SK-N-SH (cell line): ENCODE measurements around the gene GNB1L. TPM values are rescaled to one million over a fixed set of nuclear protein-coding genes. Genes with fewer than 3 reads are reported as not detected.

Source experiments
- CTCF ChIA-PET: fragments of 300-600, 350-600 bp; formaldehyde crosslinking; extraction: SDS; loops from one replicate; lab custom pipeline; 2021; lab: Yijun Ruan, JAX
- POLR2A ChIA-PET: fragments of 350-600 bp; sonication (Branson Sonifier 250); formaldehyde crosslinking; extraction: SDS; loops from one replicate; lab custom pipeline; 2020; ENCODE audit warnings: antibody characterized with exemption, inconsistent platforms; lab: Yijun Ruan, JAX
- DNase-seq: peaks from one replicate; pipeline ENCODE4 v3.0.0; 2012
- H2AFZ ChIP-seq: fragments of 200-600 bp; sonication (generic); 2 replicates; pipeline ENCODE4 v1.8.1; 2016; ENCODE audit warnings: antibody characterized with exemption, mild to moderate bottlenecking, low read depth
- H3F3A ChIP-seq: fragments of 200-600 bp; sonication (generic); replicated peaks from 2 replicates; pipeline ENCODE3; 2016; ENCODE audit warnings: antibody characterized with exemption, mild to moderate bottlenecking; ENCODE audit not compliant: insufficient read depth
- H3K27ac ChIP-seq, 2 experiments: fragments of 200-500 bp in 1 of 2; fragments of 200-600 bp in 1 of 2; sonication (Bioruptor generic) in 1 of 2; sonication (generic), shearing (Covaris generic) in 1 of 2; 2 replicates each; pipeline versions ENCODE4 v1.5.1 to v1.6.1; 2014 to 2016; ENCODE audit warnings: low read depth in 2 of 2, inconsistent platforms in 1 of 2, low read length in 1 of 2, mild to moderate bottlenecking in 1 of 2, mixed read lengths in 1 of 2
- H3K27me3 ChIP-seq: fragments of 200-600 bp; sonication (generic), shearing (Covaris generic); 2 replicates; pipeline ENCODE4 v1.6.1; 2016; ENCODE audit warnings: mixed run types; ENCODE audit not compliant: insufficient read depth
- H3K36me3 ChIP-seq, 2 experiments: fragments of 200-500 bp in 1 of 2; fragments of 200-600 bp in 1 of 2; sonication (Bioruptor generic) in 1 of 2; sonication (generic) in 1 of 2; replicated peaks in 1 of 2; 2 replicates each; pipeline versions ENCODE3 to v1.5.1; 2014 to 2016; ENCODE audit warnings: low read length in 1 of 2, mild to moderate bottlenecking in 1 of 2; ENCODE audit not compliant: insufficient read depth in 2 of 2, control insufficient read depth in 1 of 2
- H3K4me1 ChIP-seq, 2 experiments: fragments of 200-500 bp in 1 of 2; fragments of 200-600 bp in 1 of 2; sonication (Bioruptor generic) in 1 of 2; sonication (generic), shearing (Covaris generic) in 1 of 2; 2 replicates each; pipeline versions ENCODE4 v1.5.1 to v1.6.1; 2014 to 2016; ENCODE audit warnings: low read depth in 1 of 2, low read length in 1 of 2, mixed run types in 1 of 2; ENCODE audit not compliant: insufficient read depth in 2 of 2, control insufficient read depth in 1 of 2
- H3K4me2 ChIP-seq: fragments of 200-600 bp; sonication (generic), shearing (Covaris generic); 2 replicates; pipeline ENCODE4 v1.6.1; 2017; ENCODE audit warnings: mixed run types
- H3K4me3 ChIP-seq, 2 experiments: fragments of 200-500 bp in 1 of 2; fragments of 200-600 bp in 1 of 2; sonication (Bioruptor generic) in 1 of 2; sonication (generic), shearing (Covaris generic) in 1 of 2; 2 replicates each; pipeline versions ENCODE4 v1.5.1 to v1.8.1; 2014 to 2016; ENCODE audit warnings: low read depth in 2 of 2, inconsistent platforms in 1 of 2, low read length in 1 of 2, mild to moderate bottlenecking in 1 of 2, mixed read lengths in 1 of 2, moderate library complexity in 1 of 2
- H3K79me2 ChIP-seq: fragments of 200-600 bp; sonication (generic); 2 replicates; pipeline ENCODE4 v1.8.1; 2017; ENCODE audit warnings: mild to moderate bottlenecking; ENCODE audit not compliant: insufficient read depth
- H3K9ac ChIP-seq: fragments of 200-600 bp; sonication (generic); 2 replicates; pipeline ENCODE4 v1.6.1; 2017; ENCODE audit warnings: mixed run types
- H3K9me2 ChIP-seq: fragments of 200-600 bp; sonication (generic); 2 replicates; pipeline ENCODE4 v1.6.1; 2017; ENCODE audit warnings: mixed run types
- H3K9me3 ChIP-seq: fragments of 200-600 bp; sonication (generic); 2 replicates; pipeline ENCODE4 v1.6.1; 2017; ENCODE audit warnings: mixed run types, mild to moderate bottlenecking, moderate library complexity
- H4K20me1 ChIP-seq: fragments of 200-600 bp; sonication (generic); 2 replicates; pipeline ENCODE4 v1.6.1; 2017; ENCODE audit warnings: mild to moderate bottlenecking, mixed run types; ENCODE audit not compliant: insufficient read depth
- ELF1 ChIP-seq: IDR thresholded peaks from 2 replicates; pipeline ENCODE4 v1.4.0; 2012
- EZH2phosphoT487 ChIP-seq: fragments of 200-600 bp; sonication (generic); IDR thresholded peaks from 2 replicates; pipeline ENCODE4 v1.6.1; 2017; ENCODE audit warnings: low read depth, mixed run types, mild to moderate bottlenecking, antibody characterized with exemption, moderate library complexity, borderline replicate concordance
- FOXM1 ChIP-seq: IDR thresholded peaks from 2 replicates; pipeline ENCODE4 v1.4.0; 2012; ENCODE audit warnings: low read depth, mild to moderate bottlenecking
- JUND ChIP-seq: IDR thresholded peaks from 2 replicates; pipeline ENCODE4 v1.4.0; 2012
- MXI1 ChIP-seq: IDR thresholded peaks from 2 replicates; pipeline ENCODE4 v1.6.1; 2012; ENCODE audit warnings: mild to moderate bottlenecking, low read depth, low read length, improper control_type of control experiment
- POLR2AphosphoS5 ChIP-seq: IDR thresholded peaks from 2 replicates; pipeline ENCODE4 v1.6.1; 2012; ENCODE audit warnings: low read depth, low read length
- RFX5 ChIP-seq: IDR thresholded peaks from 2 replicates; pipeline ENCODE4 v1.6.1; 2012; ENCODE audit warnings: mild to moderate bottlenecking, improper control_type of control experiment, low read length
- SIN3A ChIP-seq: IDR thresholded peaks from 2 replicates; pipeline ENCODE4 v1.6.1; 2012; ENCODE audit warnings: low read depth, mild to moderate bottlenecking, low read length, moderate library complexity, borderline replicate concordance
- WGBS: methylation state at CpG from one replicate; pipeline ENCODE4 v1.1.6; 2017; ENCODE audit warnings: low lambda C conversion rate; 5-methylcytosine and 5-hydroxymethylcytosine counted together
- polyA plus RNA-seq, 3 experiments: library from polyadenylated mRNA; depleted of rRNA; stranded (reverse); fragments of >200 nt; gene quantifications; 2 replicates each; pipeline ENCODE4 v1.2.3, GENCODE V29; 2012
- TF ChIP-seq, protein P1 (sequence below): IDR thresholded peaks from 2 replicates; pipeline ENCODE4 v1.4.0; 2012; ENCODE audit warnings: low read depth, borderline replicate concordance
- TF ChIP-seq, protein P2 (sequence below): fragments of 200-600 bp; sonication (generic); IDR thresholded peaks from 2 replicates; pipeline ENCODE4 v1.6.1; 2017; ENCODE audit warnings: antibody characterized with exemption, mild to moderate bottlenecking, moderate library complexity

The GNB1L gene
- polyA plus RNA-seq, 1 of the 3 experiments (the other 2 are of a cell fraction) = 5.9 TPM

DNA sequence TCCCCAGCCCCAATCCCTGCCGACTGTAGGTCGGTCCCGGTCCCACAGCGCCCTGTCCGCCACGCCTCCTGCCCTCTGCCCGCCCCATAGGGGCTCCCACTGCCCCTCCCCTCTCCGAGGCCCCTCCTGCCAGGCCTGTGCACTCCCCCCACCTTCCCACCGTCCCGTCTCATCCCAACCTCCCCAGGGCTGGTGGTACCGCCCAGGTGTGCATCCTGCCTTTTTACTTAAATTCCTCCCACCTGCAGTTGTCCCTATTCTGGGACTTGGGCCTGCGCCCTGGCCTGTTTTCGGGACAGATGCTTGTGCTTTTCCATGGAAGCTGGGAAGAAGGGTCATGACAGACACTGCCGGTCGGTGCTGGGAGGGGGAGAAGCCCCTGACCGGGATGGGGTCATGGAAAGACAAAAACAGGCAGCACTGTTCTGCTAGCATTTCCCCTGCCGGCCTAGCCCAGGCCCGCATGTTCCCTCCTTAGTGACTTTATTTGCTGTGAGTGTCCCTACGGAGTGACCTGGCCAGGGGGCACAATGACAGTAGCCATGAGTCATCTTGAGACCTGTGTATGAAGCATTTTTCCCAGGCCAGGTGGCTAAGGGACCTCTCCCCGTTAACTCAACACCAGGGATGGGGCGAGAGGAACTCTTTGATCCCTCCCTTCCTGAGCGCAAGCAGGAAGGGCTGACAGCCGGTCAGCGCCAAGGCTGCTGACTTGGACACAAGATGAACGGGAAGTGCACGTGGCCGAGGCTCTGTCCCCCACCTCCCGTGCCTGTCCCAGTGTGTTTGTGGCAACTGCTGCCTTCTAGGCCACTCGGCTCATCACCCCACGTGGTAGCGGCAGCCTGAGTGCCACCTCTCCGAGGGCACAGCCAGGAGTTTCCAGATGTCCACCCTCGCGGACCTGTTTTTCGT lies 87.0 kb downstream of the GNB1L start:
- Histone ChIP-seq H2AFZ (no peak overlapping the region), H3K27me3 (peaks cover 34% of the 10 kb centered on the region)
- 69% methylated on average over 24 of the region's 35 CpGs for WGBS

More for the DNA sequence above, 87.0 kb downstream of the GNB1L start:
- CTCF ChIA-PET = interaction anchor here (0.9 to 3.0 kb wide), 3 partner anchors 33 to 124 kb away, joined by 3 to 15 read pairs (median 4); no protein-coding TSS in a partner anchor
- Histone ChIP-seq H4K20me1 (no peaks in the 10 kb centered on the region), H3K36me3 (no peaks in the 10 kb centered on the region), H3K4me3 (no peak overlapping the region), H3K9me3 (no peaks in the 10 kb centered on the region), H3K79me2 (no peaks in the 10 kb centered on the region), H3K4me1 (no peaks in the 10 kb centered on the region; a peak in 1 of 4 replicates), H3K9me2 (no peaks in the 10 kb centered on the region), H3K4me2 (no peak overlapping the region), H3F3A (no peaks in the 10 kb centered on the region), H3K9ac (no peak overlapping the region), H3K27ac (no peak overlapping the region)
- POLR2A ChIA-PET = no interaction called here
- DNase-seq = no peak
- TF ChIP-seq FOXM1 (no peak), RFX5 (no peak), SIN3A (no peak), JUND (no peak), POLR2AphosphoS5 (no peak), ELF1 (no peak), EZH2phosphoT487 (no peak), MXI1 (no peak)
- TF ChIP-seq, protein P1, sequence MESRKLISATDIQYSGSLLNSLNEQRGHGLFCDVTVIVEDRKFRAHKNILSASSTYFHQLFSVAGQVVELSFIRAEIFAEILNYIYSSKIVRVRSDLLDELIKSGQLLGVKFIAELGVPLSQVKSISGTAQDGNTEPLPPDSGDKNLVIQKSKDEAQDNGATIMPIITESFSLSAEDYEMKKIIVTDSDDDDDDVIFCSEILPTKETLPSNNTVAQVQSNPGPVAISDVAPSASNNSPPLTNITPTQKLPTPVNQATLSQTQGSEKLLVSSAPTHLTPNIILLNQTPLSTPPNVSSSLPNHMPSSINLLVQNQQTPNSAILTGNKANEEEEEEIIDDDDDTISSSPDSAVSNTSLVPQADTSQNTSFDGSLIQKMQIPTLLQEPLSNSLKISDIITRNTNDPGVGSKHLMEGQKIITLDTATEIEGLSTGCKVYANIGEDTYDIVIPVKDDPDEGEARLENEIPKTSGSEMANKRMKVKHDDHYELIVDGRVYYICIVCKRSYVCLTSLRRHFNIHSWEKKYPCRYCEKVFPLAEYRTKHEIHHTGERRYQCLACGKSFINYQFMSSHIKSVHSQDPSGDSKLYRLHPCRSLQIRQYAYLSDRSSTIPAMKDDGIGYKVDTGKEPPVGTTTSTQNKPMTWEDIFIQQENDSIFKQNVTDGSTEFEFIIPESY = no peak
- TF ChIP-seq, protein P2, sequence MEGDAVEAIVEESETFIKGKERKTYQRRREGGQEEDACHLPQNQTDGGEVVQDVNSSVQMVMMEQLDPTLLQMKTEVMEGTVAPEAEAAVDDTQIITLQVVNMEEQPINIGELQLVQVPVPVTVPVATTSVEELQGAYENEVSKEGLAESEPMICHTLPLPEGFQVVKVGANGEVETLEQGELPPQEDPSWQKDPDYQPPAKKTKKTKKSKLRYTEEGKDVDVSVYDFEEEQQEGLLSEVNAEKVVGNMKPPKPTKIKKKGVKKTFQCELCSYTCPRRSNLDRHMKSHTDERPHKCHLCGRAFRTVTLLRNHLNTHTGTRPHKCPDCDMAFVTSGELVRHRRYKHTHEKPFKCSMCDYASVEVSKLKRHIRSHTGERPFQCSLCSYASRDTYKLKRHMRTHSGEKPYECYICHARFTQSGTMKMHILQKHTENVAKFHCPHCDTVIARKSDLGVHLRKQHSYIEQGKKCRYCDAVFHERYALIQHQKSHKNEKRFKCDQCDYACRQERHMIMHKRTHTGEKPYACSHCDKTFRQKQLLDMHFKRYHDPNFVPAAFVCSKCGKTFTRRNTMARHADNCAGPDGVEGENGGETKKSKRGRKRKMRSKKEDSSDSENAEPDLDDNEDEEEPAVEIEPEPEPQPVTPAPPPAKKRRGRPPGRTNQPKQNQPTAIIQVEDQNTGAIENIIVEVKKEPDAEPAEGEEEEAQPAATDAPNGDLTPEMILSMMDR = no peak
